HepG2 (cell line): ENCODE data around the gene APBB2. TPM values are rescaled to one million over a fixed set of nuclear protein-coding genes. Genes with fewer than 3 reads are reported as not detected.

Experiments
- ATAC-seq: fragments of 200-7000 bp; cut with Tn5 transposase; 3 replicates; pipeline ENCODE4 v1.9.1; 2020; ENCODE audit warnings: mild to moderate bottlenecking, moderate library complexity
- BruUV-seq: library from RNA; stranded (reverse); fragments of 400-500 nt; replicated peaks from 2 replicates; lab custom pipeline; 2021; lab: Mats Ljungman, UMichigan
- CTCF ChIA-PET: fragments of 300-600 bp; formaldehyde crosslinking; extraction: SDS; loops from one replicate; lab custom pipeline; 2021; ENCODE audit warnings: low total read pairs, inconsistent platforms, low intra/inter-chr PET ratio; lab: Yijun Ruan, JAX
- POLR2A ChIA-PET: fragments of 350-600 bp; sonication (Branson Sonifier 250); formaldehyde crosslinking; loops from one replicate; lab custom pipeline; 2020; ENCODE audit warnings: antibody characterized with exemption, inconsistent platforms; lab: Yijun Ruan, JAX
- DNase-seq: peaks from one replicate; pipeline ENCODE4 v3.0.0-alpha.2; 2015; ENCODE audit warnings: low spot score
- FAIRE-seq: peaks from 3 replicates; lab custom pipeline; 2011; peaks lifted over from hg19 to GRCh38; lab: Jason Lieb, UNC
- H2AFZ ChIP-seq: one replicate; pipeline ENCODE4 v1.6.1; 2011; ENCODE audit warnings: low read length, inconsistent platforms
- H3K27ac ChIP-seq: fragments of 300-600 bp; 3 replicates; pipeline ENCODE4 v1.8.0; 2011; ENCODE audit warnings: mixed run types, mild to moderate bottlenecking, mixed read lengths, low read length, inconsistent platforms; ENCODE audit not compliant: insufficient read depth; ENCODE audit errors: extremely low read length
- H3K27me3 ChIP-seq, 2 experiments: fragments of 200-600 bp in 1 of 2; 2 replicates in 1 of 2; 3 replicates in 1 of 2; pipeline versions ENCODE4 v1.6.0 to v1.8.0; 2011; ENCODE audit warnings: low read length in 2 of 2, mild to moderate bottlenecking in 2 of 2, moderate library complexity in 2 of 2, inconsistent platforms in 1 of 2; ENCODE audit not compliant: insufficient read depth in 2 of 2, control insufficient read depth in 1 of 2
- H3K36me3 ChIP-seq, 2 experiments: fragments of 200-600 bp in 1 of 2; replicated peaks in 1 of 2; 2 replicates in 1 of 2; 3 replicates in 1 of 2; pipeline versions ENCODE4 v1.5.1 to v1.8.0; 2011; ENCODE audit warnings: low read length in 2 of 2, inconsistent platforms in 1 of 2; ENCODE audit not compliant: insufficient read depth in 2 of 2, control insufficient read depth in 1 of 2
- H3K4me1 ChIP-seq: 2 replicates; pipeline ENCODE4 v1.5.1; 2012; ENCODE audit warnings: low read length, inconsistent platforms; ENCODE audit not compliant: insufficient read depth
- H3K4me2 ChIP-seq: 2 replicates; pipeline ENCODE4 v1.6.0; 2011; ENCODE audit warnings: low read depth, low read length, inconsistent platforms
- H3K4me3 ChIP-seq, 3 experiments: fragments of 200-600 bp in 1 of 3; sonication (generic), shearing (Covaris generic) in 1 of 3; replicated peaks in 1 of 3; 2 replicates each; pipeline ENCODE4 v1.5.1; 2011 to 2016; ENCODE audit warnings: low read length in 3 of 3, inconsistent platforms in 2 of 3, low read depth in 2 of 3, mild to moderate bottlenecking in 2 of 3, control low read depth in 1 of 3, mixed read lengths in 1 of 3; ENCODE audit not compliant: insufficient read depth in 1 of 3
- H3K79me2 ChIP-seq: one replicate; pipeline ENCODE4 v1.6.1; 2011; ENCODE audit warnings: low read length, inconsistent platforms; ENCODE audit not compliant: insufficient read depth
- H3K9ac ChIP-seq: 2 replicates; pipeline ENCODE4 v1.6.0; 2011; ENCODE audit warnings: mild to moderate bottlenecking, low read depth, low read length, inconsistent platforms; ENCODE audit not compliant: insufficient read depth
- H3K9me3 ChIP-seq: 2 replicates; pipeline ENCODE4 v1.5.1; 2012; ENCODE audit warnings: mild to moderate bottlenecking, low read length
- H4K20me1 ChIP-seq: 2 replicates; pipeline ENCODE4 v1.6.0; 2011; ENCODE audit warnings: inconsistent platforms, mild to moderate bottlenecking, low read length, moderate library complexity; ENCODE audit not compliant: insufficient read depth
- CEBPG ChIP-seq: IDR thresholded peaks from 2 replicates; pipeline ENCODE4 v1.6.1; 2016
- DR1 ChIP-seq: sonication (generic); formaldehyde crosslinking; IDR thresholded peaks from 2 replicates; pipeline ENCODE4 v1.8.0; 2021; ENCODE audit warnings: mild to moderate bottlenecking, missing genetic modification reagents, inconsistent platforms
- HNF4G ChIP-seq, 2 experiments: sonication (generic) in 1 of 2; formaldehyde crosslinking in 1 of 2; IDR thresholded peaks; 2 replicates each; pipeline versions ENCODE4 v1.4.0 to v1.6.1; 2011 to 2020; ENCODE audit warnings: borderline replicate concordance in 2 of 2, low read depth in 2 of 2, mild to moderate bottlenecking in 2 of 2, low read length in 1 of 2, missing genetic modification reagents in 1 of 2, moderate library complexity in 1 of 2
- HNRNPUL1 ChIP-seq: fragments of 200-400 bp; formaldehyde crosslinking; IDR thresholded peaks from 2 replicates; pipeline ENCODE4 v1.6.1; 2017; ENCODE audit warnings: low read depth, mild to moderate bottlenecking, low read length, moderate library complexity
- JDP2 ChIP-seq: sonication (generic); formaldehyde crosslinking; IDR thresholded peaks from 2 replicates; pipeline ENCODE4 v1.8.1; 2022; ENCODE audit warnings: missing genetic modification reagents, borderline replicate concordance
- RBFOX2 ChIP-seq: fragments of 200-400 bp; formaldehyde crosslinking; IDR thresholded peaks from 2 replicates; pipeline ENCODE4 v1.6.1; 2017; ENCODE audit warnings: low read depth, mild to moderate bottlenecking, low read length
- REPIN1 ChIP-seq: sonication (generic); formaldehyde crosslinking; IDR thresholded peaks from 2 replicates; pipeline ENCODE4 v1.8.0; 2022; ENCODE audit warnings: missing genetic modification reagents, low read depth, mild to moderate bottlenecking, borderline replicate concordance
- STAG1 ChIP-seq: sonication (generic); formaldehyde crosslinking; IDR thresholded peaks from 2 replicates; pipeline ENCODE4 v1.4.0; 2020; ENCODE audit warnings: missing genetic modification reagents
- ZFYVE20 ChIP-seq: sonication (generic); formaldehyde crosslinking; IDR thresholded peaks from 2 replicates; pipeline ENCODE4 v1.8.0; 2023; ENCODE audit warnings: low read depth, mild to moderate bottlenecking, moderate library complexity, missing genetic modification reagents, borderline replicate concordance
- ZNF10 ChIP-seq: sonication (generic); formaldehyde crosslinking; IDR thresholded peaks from 2 replicates; pipeline ENCODE4 v1.4.0; 2020; ENCODE audit warnings: mild to moderate bottlenecking, low read depth, missing genetic modification reagents, borderline replicate concordance
- ZNF331 ChIP-seq: sonication (generic); formaldehyde crosslinking; IDR thresholded peaks from 2 replicates; pipeline ENCODE4 v1.4.0; 2020; ENCODE audit warnings: missing genetic modification reagents
- ZNF335 ChIP-seq: sonication (generic); formaldehyde crosslinking; IDR thresholded peaks from 2 replicates; pipeline ENCODE4 v1.4.0; 2020; ENCODE audit warnings: missing genetic modification reagents
- ZNF709 ChIP-seq: sonication (generic); formaldehyde crosslinking; IDR thresholded peaks from 2 replicates; pipeline ENCODE4 v1.5.0; 2020; ENCODE audit warnings: mild to moderate bottlenecking, missing genetic modification reagents
- ZNF781 ChIP-seq: sonication (generic); formaldehyde crosslinking; IDR thresholded peaks from 2 replicates; pipeline ENCODE4 v1.5.1; 2020; ENCODE audit warnings: borderline replicate concordance, mild to moderate bottlenecking, missing genetic modification reagents; ENCODE audit errors: not compliant biosample characterization
- ZSCAN21 ChIP-seq: sonication (generic); formaldehyde crosslinking; IDR thresholded peaks from 2 replicates; pipeline ENCODE4 v1.8.0; 2022; ENCODE audit warnings: mild to moderate bottlenecking, missing genetic modification reagents, moderate library complexity, borderline replicate concordance
- WGBS: methylation state at CpG from one replicate; pipeline ENCODE4 v1.1.6; 2017; ENCODE audit warnings: low lambda C conversion rate; 5-methylcytosine and 5-hydroxymethylcytosine counted together
- in situ Hi-C: cut with HindIII; loops from 2 replicates; pipeline ENCODE4 v1.10.0; 2017; ENCODE audit warnings: low pct_unique_long_range_greater_than_20kb; ENCODE audit not compliant: extremely low pct_ligation_motif_present
- intact Hi-C: fragments of 100-400 bp; cut with micrococcal nuclease; formaldehyde crosslinking; loops from one replicate; pipeline ENCODE4 v1.10.0; 2022; ENCODE audit not compliant: unreplicated experiment
- polyA plus RNA-seq, 8 experiments: library from polyadenylated mRNA; depleted of rRNA in 3 of 8; stranded (reverse) in 7 of 8; unstranded in 1 of 8; fragments of >200 nt; fragmentation: Illumina TruSeq in 4 of 8; extraction: Trizol in 4 of 8; gene quantifications; 2 replicates each; pipeline versions ENCODE4 v1.2.1 to v1.2.3, GENCODE V29; 2011 to 2016; ENCODE audit warnings: low read depth in 4 of 8, missing spikeins in 1 of 8, mixed read lengths in 1 of 8; ENCODE audit not compliant: insufficient read depth in 1 of 8
- total RNA-seq, 5 experiments: library from RNA; depleted of rRNA; stranded (reverse); fragments of >200 nt; fragmentation: Illumina TruSeq; extraction: Trizol; gene quantifications; 2 replicates each; pipeline ENCODE4 v1.2.3, GENCODE V29; 2016; ENCODE audit warnings: low read depth in 1 of 5

APBB2 gene
- total and polyA plus RNA-seq, 2 of the 13 experiments (the other 11 are each of a cell fraction or from before 2014, with no cell fraction given): 11.7 to 17.0 TPM

- DNase-seq: no peak
- no peak overlapping the region for H3K4me3 ChIP-seq
- H3K36me3 ChIP-seq: peaks cover under 1 to 4% of the 10 kb centered on the region in 2 experiments; a peak in 2 of 5 replicates
- in situ Hi-C loops (no loop called here), intact Hi-C loops (no loop called here)
- H3K4me1 ChIP-seq: peaks cover 51% of the 10 kb centered on the region
- no peak for ATAC-seq
- peak overlapping the region; percentile 63 for H3K27ac ChIP-seq
- ChIA-PET POLR2A (interaction anchor here (1.5 kb wide), 1 partner anchor 14 kb away, joined by 5 read pairs; no protein-coding TSS in a partner anchor), CTCF (no interaction called here)
- BruUV-seq: no TSS peak
- TF ChIP-seq JDP2 (CRISPR knock-in tag) (no peak), ZNF10 (no peak), STAG1 (CRISPR knock-in tag) (no peak), ZNF331 (CRISPR knock-in tag) (no peak), ZNF335 (CRISPR knock-in tag) (no peak), ZNF709 (CRISPR knock-in tag) (no peak), DR1 (CRISPR knock-in tag) (no peak), ZNF781 (no peak), ZSCAN21 (no peak), REPIN1 (CRISPR knock-in tag) (no peak), ZFYVE20 (CRISPR knock-in tag) (no peak), HNF4G (IDR thresholded peaks at IDR 0.05; ENCODE audit: borderline replicate concordance, low read depth, low read length) (no peak), HNF4G (CRISPR knock-in tag; IDR thresholded peaks at IDR 0.05; ENCODE audit: borderline replicate concordance, low read depth) (no peak), CEBPG (CRISPR knock-in tag) (no peak), HNRNPUL1 (no peak), RBFOX2 (no peak)
- H3K9me3 ChIP-seq: no peaks in the 10 kb centered on the region
- no peaks in the 10 kb centered on the region for H4K20me1 ChIP-seq
- H3K27me3 ChIP-seq: no peaks in the 10 kb centered on the region
- no peak for FAIRE-seq
- H3K9ac ChIP-seq: no peak overlapping the region
- WGBS: 90% methylated on average over 5 of the region's 5 CpGs
- H2AFZ ChIP-seq: no peak overlapping the region
- H3K4me2 ChIP-seq: no peak overlapping the region
- H3K79me2 ChIP-seq: peaks cover 13% of the 10 kb centered on the region
These were observed 68.1 kb downstream of the APBB2 start for GRCh38 chr4:41146196-41146595.
